Subcutaneous adipose tissue (tissue), 4 donors: ENCODE measurements around the gene NKX6-1. TPM values are rescaled to one million over a fixed set of nuclear protein-coding genes. Genes with fewer than 3 reads are reported as not detected.

Experiments
- total RNA-seq, 4 donors: library from RNA; depleted of rRNA; stranded (reverse); fragments of >200 nt; gene quantifications; one replicate each; pipeline ENCODE4 v1.1.0, GENCODE V29; 2016
- TF ChIP-seq, protein P1 (sequence below): fragments of 450-650 bp; IDR thresholded peaks from one replicate; pipeline ENCODE4 v1.5.1; 2016; ENCODE audit warnings: low read depth, mild to moderate bottlenecking, control low read depth, antibody characterized with exemption, moderate library complexity

The NKX6-1 gene
- total RNA-seq: not detected

DNA sequence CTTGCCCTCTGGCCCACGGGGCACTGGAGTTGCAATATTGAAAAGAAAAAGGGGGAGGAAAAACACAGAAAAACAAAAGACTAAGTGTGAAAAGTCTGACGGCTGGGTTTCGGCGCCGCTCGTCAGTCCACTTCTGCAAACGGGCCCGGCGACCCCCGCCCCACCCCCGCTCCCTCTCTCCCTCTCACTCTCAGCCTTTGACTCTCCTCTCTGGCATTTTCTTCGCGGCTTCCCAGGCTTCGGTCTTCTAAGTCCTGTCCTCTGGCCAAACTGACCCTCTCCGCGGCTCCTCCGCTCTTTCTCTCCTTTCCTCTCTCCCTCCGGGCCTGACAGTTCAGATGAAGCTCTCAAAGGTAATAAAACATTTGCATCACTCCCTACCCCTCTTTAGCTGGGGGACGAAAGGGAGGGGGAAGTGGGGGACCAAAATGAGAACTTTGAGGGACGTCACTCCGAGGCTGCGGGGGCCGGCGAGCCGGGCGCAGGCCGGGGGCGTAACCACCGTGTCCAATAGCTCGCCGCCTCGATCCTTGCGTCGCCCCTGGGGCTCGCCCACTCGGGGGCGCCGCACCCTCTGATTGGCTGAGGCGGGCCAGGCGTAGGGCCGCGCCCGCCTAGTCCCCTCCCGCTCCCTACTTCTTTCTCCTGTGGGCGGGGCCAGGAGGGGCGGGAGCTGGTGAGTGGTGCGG lies at the start of gene NKX6-1:
Gene NKX6-1 (minus strand): TSS at position 358 of the 689 bp plus-strand sequence. CDS start 1,064 bp downstream, outside the sequence.
- TF ChIP-seq, protein P1, sequence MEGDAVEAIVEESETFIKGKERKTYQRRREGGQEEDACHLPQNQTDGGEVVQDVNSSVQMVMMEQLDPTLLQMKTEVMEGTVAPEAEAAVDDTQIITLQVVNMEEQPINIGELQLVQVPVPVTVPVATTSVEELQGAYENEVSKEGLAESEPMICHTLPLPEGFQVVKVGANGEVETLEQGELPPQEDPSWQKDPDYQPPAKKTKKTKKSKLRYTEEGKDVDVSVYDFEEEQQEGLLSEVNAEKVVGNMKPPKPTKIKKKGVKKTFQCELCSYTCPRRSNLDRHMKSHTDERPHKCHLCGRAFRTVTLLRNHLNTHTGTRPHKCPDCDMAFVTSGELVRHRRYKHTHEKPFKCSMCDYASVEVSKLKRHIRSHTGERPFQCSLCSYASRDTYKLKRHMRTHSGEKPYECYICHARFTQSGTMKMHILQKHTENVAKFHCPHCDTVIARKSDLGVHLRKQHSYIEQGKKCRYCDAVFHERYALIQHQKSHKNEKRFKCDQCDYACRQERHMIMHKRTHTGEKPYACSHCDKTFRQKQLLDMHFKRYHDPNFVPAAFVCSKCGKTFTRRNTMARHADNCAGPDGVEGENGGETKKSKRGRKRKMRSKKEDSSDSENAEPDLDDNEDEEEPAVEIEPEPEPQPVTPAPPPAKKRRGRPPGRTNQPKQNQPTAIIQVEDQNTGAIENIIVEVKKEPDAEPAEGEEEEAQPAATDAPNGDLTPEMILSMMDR: no peak

DNA sequence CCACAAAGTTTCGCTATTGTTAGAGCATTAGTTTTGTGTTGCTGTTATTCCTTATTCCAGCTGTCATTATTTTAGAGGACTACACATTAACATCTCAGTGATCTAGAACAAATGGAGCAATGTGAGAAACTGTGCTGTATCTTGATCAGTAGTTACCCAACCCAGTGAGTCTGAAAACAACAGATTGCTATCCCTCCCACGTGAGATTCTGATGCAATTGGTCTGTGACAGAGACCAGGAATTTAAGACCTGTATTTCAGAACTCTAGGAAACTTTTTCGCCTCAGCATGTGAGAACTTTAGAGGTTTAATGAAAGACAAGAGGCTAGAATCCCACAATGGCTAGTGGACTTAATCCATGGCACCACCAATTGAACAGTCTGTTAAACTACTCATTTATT lies 48.1 kb upstream of the NKX6-1 start:
- TF ChIP-seq, protein P1: no peak

DNA sequence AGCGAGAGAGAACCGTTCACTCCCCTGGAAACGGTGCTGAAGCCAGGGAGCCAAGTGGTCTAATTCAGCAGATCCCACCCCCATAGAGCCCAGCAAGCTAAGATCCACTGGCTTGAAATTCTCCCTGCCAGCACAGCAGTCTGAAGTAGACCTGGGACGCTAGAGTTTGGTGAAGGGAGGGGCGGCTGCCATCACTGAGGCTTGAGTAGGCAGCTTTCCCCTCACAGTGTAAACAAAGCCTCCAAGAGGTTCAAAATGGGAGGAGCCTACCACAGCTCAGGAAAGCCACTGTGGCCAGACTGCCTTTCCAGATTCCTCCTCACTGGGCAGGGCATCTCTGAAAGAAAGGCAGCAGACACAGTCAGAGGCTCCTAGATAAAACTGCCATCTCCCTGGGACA lies 46.0 kb upstream of the NKX6-1 start:
- TF ChIP-seq, protein P1: no peak

DNA sequence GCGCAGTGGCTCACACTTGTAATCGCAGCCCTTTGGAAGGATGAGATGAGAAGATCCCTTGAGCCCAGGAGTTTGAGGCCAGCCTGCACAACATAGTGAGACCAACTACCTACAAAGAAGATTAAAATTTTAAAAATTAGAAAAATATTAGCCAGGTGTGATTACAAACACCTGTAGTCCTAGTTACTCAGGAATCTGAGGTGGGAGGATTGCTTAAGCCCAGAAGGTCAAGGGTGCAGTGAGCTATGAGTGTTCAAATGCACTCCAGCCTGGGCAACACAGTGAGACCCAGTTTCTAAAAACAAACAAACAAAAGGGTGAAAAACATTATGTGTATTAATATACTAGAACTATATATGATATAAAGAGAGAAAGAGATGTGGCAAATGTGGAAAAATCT lies 36.8 kb upstream of the NKX6-1 start:
- TF ChIP-seq, protein P1: no peak

GRCh38 chr4:84531689-84532088 lies 32.6 kb upstream of the NKX6-1 start:
- TF ChIP-seq, protein P1: no peak

GRCh38 chr4:84530871-84531270 lies 31.8 kb upstream of the NKX6-1 start:
- TF ChIP-seq, protein P1: no peak

DNA sequence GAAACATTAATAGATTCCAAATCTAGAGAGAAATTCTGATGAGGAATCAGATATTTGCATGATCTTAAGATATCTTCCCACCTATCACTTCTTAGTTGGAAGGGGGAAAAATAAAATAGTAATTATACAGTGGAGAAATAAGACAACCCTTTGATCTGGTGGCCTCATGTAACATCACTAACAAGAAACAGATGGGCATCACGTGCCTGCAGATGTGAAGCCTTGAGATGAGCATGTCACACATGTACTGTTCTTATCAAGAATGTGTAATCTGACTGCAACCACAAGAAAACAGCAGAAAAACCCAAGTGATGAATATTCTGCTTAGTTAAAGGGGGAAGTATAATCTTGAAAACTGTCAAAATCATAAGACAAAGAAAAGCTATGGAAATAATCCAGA lies 31.4 kb upstream of the NKX6-1 start:
- TF ChIP-seq, protein P1: no peak
